Tongue (tissue), 2 donors: Measurements from ENCODE around the gene UPP1. TPM values are rescaled to one million over a fixed set of nuclear protein-coding genes. Genes with fewer than 3 reads are reported as not detected.
A peak's percentile ranks its signal among the peaks of the same experiment; 100 is the strongest.
"Not testable (repeated sequence)": the region's sequence is repeated elsewhere in the genome, so short reads cannot be mapped to it uniquely, and the experiment has no call there.

Experiments
- DNase-seq: peaks from one replicate; pipeline ENCODE4 v3.0.0-alpha.2; 2015
- total RNA-seq: library from RNA; depleted of rRNA; stranded (reverse); fragments of >200 nt; gene quantifications from one replicate; pipeline ENCODE4 v1.2.3, GENCODE V29; 2014

Gene UPP1
- total RNA-seq, 1 donor from 2014 or later: 3.3 TPM

DNA sequence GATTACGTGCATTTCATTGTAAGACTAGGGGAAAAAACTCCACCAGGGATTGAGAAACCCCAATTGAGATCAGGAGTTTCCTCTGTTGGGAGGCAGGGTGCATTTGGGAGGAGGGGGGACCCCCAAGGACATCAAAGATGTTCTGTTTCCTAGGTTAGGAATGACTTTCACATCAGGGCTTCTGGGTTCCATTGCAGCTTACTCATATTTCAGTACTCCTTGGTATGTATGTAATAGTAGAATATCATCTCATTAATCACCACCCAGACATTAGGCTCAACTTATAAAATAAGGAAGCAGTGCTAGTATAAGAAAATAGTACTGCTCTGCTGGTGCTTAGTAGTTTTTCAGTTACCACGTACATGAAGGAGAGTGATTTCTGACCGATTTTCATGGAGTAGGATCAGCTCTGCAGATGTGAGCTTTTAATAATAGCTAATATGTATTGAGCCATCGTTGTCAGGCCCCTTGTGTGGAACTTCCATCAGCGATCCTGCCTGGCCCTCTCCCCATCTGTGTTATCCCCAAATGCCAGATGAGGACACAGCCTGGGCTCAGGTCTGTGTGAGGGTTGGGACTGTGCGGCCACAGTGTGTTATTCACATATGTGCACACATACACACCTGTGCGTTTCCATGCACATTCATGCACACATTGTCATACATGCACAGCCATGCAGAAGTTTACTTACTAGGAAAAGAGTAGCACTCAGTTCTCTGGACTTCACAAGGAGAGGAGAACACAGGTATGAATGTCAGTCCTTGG is 23.5 kb downstream of the UPP1 start:
- no peak for DNase-seq

DNA sequence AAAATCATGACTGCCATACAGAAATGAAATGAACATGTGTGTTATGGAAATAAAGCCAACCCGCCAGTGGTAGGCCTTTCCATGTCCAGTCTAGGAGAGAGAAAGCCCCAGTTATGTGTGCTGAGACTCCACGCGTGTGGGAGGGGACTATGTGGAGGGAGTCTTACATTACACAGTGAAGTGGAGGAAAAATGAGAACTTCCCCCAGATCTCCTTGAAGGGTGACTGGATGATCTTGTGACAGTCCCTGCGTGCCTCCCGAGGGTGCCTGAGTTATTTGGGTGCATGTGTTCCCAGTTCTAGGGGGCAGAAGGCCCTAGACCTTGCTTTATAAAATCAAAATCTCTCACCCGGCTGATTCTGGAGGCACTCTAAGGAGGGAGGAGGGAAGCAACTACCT is 24.2 kb downstream of the UPP1 start:
- no peak for DNase-seq

DNA sequence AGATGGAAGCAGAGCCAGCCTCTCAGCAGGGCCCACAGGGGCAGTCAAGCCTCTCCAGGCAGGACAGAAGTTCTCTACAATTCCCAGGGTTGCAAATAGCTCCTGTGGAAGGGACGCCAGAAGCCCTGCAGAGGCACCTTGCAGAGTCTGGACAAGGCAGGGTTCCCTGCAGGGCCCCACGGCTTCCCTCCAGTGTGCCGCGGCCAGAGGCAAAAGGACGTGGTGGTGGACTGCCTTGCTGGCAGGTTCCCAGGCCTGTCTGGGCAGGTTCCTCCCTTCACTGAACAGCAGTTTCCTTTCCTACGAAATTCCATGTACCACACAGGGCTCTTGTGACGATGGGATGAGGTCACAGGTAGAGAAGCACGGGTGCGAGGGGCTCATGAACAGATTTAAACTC is 25.1 kb downstream of the UPP1 start:
- no peak for DNase-seq

DNA sequence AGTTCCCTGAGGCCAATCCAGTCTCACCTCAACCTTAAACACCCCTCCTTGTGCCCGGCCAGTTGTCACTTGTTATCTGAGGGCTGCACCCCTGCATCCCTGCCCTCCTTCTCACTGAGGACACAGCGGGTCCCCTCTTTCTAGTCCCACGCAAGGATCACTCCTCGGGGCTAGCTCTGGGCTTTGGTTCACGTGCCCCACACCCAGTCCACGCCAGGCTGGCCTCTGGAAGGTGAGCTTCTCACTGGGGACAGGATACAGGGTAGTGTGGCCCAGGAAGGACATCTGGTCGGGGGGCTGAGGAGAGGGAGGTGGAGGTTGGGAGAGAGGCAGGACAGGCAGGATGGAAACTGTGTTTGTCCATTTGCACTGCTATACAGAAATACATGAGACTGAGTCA is 25.5 kb downstream of the UPP1 start:
- DNase-seq: no peak

DNA sequence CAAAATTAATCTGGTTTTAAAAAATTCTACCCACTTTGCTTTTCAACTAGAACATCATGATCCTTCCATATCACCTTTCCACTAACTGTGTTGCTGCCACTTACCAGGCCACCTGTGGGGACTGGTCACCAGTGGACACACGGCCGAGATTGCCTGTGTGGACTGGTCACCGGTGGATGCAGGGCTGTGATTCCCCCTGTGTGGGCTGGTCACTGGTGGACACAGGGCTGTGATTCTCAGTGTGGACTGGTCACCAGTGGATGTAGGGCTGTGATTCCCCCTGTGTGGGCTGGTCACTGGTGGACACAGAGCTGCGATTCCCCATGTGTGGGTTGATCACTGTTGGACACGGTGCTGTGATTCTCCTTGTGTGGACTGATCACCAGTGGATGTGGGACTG is 27.0 kb downstream of the UPP1 start:
- no peak for DNase-seq

DNA sequence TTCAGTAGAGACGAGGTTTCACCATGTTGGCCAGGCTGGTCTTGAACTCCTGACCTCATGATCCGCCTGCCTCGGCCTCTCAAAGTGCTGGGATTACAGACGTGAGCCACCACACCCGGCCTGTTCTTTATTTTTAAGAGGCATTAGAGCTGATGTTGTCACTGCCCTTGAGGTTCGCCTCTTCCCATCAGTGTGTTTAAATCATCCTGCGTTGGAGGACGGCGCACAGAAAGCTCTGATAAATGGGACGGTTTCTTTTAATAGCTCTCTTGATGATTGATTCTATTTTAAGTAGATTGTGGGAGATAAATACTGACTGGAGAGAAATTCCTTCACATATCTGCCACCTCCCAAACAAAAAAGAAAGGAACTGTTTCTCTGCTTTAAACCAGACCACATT is 29.0 kb downstream of the UPP1 start:
- DNase-seq: no peak

DNA sequence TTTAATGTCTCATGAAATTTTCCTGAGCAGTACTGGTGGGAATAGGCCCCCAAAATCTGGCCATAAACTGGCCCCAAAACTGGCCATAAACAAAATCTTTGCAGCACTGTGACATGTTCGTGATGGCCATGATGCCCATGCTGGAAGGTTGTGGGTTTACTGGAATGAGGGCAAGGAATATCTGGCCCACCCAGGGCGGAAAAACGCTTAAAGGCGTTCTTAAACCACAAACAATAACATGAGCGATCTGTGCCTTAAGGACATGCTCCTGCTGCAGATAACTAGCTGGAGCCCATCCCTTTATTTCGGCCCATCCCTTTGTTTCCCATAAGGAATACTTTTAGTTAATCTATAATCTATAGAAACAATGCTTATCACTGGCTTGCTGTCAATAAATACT is 31.5 kb downstream of the UPP1 start:
- not testable (repeated sequence) for DNase-seq

DNA sequence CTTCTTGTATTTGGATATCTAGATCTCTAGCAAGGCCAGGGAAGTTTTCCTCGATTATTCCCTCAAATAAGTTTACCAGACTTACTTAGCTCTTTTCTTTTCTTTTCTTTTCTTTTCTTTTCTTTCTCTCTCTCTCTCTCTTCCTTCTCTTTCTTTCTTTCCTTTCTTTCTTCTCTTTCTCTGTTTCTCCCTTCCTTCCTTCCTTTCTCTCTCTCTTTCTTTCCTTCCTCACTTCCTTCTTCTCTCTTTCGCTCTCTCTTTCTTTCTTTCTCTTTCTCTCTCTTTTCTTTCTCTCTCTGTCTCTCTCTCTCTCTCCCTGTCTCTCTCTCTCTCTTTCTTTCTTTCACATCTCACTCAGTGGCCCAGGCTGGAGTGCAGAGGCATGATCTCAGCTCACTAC is 37.0 kb downstream of the UPP1 start:
- no peak for DNase-seq

DNA sequence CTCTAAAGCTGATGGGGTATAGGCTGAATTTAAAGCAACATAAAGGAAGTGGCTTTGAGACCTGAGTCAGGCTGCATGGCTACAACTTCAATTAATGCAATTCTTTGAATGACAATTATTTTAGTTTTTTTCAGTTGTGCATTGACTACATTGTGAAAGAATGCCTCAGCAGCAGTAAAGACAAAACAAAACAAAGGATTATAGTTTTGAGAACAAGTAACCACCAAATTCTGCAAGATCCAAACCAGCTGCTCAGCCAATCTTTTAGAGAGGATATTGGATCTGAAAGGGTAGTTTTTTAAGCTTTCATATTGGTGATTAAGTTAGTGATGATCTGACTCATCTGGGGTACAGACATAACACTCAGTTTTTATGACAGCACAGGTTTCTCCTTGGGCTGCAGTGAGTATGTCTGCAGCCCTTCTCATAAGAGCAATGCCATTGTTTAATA is 41.6 kb downstream of the UPP1 start:
- DNase-seq: no peak

DNA sequence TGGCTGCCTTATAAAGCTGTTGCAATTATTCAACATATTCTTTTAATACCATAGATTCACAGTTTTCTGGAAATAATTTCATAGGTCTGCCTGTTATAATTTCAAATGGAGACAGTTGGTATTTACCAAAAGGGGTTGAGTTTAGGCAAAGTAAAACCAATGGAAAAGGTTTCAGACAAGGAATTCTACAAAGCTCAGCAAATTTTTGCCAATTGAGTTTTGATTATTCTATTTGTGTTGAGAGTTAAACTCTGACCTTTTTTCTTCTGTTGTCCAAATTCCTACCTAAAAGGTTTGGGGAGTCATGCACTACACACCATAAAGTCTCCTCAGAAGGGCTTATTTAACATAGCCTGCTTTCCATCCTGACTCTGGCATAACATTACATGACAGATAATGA is 43.7 kb downstream of the UPP1 start:
- DNase-seq: no peak

DNA sequence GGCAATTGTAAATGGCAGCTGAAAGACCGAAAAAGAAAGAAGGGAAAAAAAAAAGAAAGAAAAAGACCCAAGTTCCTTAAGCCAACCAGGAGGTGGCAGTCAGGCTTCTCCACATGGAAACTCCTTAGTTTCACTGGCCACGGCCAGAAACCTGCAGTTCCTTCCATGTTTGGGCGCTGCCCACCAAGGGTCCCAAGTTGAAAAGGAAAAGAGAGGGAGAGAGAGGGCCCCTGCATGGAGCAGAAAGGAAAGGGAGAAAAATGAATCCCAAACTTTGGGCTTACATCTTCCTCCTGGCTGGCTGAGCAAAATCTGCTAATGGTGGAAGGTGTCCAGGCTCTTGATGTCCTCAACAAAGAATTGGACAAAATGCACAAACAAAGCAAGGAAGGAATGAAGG is 50.4 kb downstream of the UPP1 start:
- no peak for DNase-seq

DNA sequence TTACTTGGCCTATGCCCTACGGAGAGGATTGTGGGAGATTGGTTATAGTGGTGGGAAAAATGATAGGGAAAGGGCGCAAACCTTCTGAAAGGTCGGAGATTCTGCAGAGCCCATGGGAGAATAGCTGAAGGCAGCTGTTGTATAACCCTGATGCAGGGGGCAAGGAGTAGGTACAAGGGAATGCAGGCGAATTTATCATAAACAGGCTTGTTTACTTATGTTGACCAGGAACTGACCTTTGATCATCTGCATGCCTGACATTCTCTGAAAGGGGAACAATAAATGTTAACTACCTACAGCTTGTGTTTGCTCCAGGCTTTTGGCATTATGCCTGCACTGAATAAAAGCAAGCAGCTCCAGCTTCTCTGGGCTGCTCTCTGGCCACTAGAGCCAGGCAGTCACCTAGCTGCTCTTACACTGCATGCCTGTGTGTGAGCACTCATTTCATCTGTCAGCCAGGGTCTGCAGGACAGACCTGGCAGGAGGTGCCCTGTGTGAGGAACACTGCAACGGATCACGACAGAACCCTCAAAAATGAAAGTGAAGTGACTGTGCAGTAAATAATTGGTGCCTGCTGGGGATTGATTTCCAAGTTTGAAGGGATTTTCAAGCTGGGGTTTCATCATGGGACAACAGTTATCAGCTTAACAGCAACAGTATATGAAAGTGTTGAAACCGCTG is 51.1 kb downstream of the UPP1 start:
- no peak for DNase-seq

DNA sequence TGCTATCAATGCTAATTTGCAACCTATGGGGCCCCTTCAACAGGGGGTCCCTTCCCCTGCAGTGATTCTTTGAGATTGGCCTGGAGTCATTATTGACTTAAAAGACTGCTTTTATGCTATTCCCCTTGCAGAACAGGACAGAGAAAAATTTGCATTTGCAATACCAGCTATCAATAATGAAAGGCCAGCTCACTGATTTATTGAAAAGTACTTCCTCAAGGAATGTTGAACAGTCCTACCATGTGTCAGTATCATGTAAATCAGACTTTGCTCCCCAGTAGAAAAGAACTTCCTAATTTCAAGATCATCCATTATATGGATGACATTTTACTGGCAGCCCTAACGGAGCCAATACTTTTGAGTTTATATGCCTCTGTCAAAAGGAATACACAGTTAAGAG is 52.5 kb downstream of the UPP1 start:
- no peak for DNase-seq

DNA sequence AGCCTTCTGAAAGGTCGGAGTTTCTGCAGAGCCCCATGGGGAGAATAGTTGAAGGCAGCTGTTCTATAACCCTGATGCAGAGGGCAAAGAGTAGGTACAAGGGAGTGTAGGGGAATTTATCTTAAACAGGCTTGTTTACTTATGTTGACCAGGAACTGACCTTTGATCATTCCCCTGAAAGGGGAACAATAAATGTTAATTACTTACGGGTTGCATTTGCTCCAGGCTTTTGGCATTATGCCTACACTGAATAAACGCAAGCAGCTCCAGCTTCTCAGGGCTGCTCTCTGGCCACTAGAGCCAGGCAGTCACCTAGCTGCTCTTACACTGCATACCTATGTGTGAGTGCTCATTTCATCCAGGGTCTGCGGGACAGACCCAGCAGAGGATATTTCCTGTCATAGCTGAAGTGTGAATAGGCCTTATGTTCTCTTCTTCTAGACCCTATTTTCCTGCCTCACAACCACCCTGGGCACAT is 55.3 kb downstream of the UPP1 start:
- DNase-seq: no peak

DNA sequence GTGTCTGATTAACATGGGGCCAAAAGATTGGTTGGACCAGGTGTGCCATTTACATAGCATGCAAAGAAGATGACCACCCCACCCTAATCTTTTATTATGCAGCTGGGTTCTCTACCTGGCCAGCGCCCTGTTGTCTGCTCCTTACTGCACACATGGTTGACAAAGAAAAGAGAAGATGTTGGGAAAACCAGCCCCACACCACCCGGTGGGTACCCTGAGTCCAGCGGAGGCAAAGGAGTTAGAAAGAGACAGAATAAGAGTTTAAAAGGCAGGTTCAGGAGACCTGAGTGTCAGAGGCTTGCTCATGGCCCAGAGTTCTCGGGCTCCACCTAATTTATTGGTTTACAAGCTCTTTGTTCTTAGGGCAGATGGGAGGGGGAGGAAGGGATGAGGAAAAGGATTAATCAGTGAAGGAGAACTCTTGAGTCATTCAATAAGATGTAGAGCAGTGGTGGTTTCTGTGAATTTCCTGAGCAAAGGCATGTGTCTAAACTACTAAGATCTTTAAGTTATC is 58.1 kb downstream of the UPP1 start:
- no peak for DNase-seq

DNA sequence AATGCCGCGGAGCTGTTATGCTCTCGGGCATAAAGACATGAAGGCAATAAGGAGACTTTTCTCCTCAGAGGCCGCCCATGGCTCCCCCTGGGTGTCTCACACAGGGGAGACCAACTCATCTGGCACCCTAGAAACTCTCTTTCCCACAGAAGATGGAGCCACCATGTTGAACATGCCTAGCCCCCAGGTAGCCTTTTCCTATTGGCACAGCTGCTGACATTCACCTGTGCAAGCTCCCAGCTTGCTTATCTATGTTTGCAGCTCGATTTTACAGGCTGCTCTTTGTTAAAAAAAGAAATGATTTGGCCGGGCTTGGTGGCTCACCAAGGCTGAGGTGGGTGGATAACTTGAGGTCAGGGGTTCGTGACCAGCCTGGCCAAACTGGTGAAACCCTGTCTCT is 58.6 kb downstream of the UPP1 start:
- DNase-seq: not testable (repeated sequence)

DNA sequence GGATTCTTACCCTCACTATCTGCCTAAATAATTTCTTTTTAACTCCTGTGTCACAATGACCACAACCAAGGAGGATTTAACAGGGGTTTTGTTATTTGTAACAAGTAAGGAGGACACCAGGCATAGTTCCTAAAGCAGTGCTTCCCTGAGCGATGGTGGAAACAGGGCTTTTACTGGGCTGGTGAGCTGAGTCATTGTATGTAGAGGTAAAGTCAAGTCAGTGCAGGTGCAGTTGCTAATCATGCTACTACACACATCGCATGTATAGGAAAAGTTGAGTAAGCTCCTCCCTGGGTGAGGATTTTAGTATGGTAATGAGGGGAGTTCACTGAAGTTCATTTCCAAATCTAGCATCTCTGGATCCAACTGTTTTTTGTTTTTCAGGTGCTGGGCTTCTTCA is 59.2 kb downstream of the UPP1 start:
- no peak for DNase-seq

DNA sequence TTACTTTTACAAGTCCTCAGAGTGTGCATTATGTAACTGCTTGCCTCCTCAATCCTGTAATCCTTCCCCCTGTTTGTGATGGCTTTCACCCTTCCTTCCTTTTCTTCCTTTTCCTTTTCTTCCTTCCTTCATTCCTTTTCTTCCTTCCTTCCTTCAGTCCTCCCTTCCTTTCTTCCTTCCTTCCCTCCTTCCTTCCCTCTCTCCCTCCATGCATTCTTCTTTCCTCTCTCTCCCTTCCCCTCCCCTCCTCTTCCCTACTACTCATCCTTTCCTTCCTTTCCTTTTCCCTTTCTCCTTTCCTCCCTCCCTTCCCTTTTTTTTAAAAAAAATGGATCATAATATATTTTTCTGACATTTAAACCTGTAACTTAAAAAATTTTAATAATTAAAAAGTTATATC is 60.0 kb downstream of the UPP1 start:
- DNase-seq: no peak

DNA sequence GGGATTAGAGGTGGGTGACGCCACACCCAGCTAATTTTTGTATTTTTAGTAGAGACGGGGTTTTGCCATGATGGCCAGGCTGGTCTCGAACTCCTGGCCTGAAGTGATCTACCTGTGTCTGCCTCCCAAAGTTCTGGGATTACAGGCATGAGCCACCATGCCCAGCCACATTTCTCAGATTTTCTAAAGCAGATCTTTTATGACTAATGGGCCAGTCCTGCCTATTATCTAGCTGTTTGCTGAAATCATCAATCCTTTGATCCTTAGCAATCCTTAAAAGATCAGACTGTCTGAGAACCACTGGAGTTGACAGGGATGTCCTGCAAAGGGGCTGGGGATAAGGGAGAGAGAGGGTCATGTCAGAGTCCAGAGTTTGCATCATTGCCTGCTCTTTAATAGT is 61.0 kb downstream of the UPP1 start:
- no peak for DNase-seq

DNA sequence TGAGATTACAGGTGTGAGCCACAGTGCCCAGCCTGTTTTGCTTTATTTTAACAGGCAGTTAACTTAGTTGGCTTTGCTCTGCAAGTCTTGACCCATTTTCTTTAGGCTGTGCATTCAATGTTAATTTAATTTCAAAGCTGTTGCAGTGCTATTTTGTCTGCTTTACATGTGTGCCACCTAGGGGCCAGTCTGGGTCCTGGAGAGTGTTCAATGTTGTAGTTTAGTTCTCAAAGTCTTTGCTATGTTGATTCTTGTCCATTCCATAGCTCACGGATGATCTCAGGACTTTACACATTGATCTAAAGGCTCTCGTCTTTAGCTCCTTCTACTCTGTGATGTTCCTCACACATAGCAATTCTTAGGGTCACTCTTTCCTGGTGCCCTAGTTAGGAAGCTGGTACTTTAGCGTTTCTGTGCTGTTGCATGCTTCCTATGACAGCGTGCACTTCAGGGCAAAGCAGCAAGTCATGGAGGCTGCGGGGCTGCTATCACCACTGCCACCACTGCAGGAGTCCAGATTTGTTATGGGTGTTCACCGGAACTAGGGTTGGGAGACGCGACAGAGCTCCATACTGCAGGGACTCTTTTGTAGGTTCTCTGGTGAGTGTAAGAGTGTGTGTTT is 65.8 kb downstream of the UPP1 start:
- DNase-seq: peak; percentile 8
